22Rv1 (cell line): Measurements from ENCODE around the gene RDM1.

ENCODE experiments used
- H3K27ac ChIP-seq: fragments of 450-650 bp; 2 replicates; pipeline ENCODE4 v1.5.1; 2017
- ZFX ChIP-seq: fragments of 450-650 bp; IDR thresholded peaks from 2 replicates; pipeline ENCODE4 v1.6.1; 2017; ENCODE audit warnings: antibody characterized with exemption, borderline replicate concordance
- TF ChIP-seq, protein P1 (sequence below): fragments of 450-650 bp; IDR thresholded peaks from 2 replicates; pipeline ENCODE4 v1.5.1; 2017; ENCODE audit warnings: mild to moderate bottlenecking

Gene RDM1

DNA sequence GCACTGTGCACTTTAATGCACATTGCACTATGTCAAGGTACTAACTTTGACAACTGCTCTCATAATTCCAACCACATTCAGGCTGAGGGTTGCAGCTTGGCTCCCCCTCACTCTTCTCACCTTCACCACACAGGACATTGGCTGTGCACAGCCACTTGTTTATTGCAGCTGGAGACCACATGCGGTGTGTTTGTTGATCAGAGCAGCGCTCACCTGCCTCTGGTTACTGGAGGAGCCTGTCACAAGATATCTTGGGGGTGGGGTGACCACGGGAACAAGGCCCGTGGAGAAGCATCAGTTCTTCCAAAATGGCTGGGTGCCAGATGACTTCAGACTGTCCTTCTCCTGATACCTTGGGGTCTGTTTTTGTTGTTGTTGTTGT lies 39.8 kb downstream of the RDM1 start:
- no peak for TF ChIP-seq ZFX
- TF ChIP-seq, protein P1, sequence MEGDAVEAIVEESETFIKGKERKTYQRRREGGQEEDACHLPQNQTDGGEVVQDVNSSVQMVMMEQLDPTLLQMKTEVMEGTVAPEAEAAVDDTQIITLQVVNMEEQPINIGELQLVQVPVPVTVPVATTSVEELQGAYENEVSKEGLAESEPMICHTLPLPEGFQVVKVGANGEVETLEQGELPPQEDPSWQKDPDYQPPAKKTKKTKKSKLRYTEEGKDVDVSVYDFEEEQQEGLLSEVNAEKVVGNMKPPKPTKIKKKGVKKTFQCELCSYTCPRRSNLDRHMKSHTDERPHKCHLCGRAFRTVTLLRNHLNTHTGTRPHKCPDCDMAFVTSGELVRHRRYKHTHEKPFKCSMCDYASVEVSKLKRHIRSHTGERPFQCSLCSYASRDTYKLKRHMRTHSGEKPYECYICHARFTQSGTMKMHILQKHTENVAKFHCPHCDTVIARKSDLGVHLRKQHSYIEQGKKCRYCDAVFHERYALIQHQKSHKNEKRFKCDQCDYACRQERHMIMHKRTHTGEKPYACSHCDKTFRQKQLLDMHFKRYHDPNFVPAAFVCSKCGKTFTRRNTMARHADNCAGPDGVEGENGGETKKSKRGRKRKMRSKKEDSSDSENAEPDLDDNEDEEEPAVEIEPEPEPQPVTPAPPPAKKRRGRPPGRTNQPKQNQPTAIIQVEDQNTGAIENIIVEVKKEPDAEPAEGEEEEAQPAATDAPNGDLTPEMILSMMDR = no peak
- H3K27ac ChIP-seq = no peak overlapping the region

DNA sequence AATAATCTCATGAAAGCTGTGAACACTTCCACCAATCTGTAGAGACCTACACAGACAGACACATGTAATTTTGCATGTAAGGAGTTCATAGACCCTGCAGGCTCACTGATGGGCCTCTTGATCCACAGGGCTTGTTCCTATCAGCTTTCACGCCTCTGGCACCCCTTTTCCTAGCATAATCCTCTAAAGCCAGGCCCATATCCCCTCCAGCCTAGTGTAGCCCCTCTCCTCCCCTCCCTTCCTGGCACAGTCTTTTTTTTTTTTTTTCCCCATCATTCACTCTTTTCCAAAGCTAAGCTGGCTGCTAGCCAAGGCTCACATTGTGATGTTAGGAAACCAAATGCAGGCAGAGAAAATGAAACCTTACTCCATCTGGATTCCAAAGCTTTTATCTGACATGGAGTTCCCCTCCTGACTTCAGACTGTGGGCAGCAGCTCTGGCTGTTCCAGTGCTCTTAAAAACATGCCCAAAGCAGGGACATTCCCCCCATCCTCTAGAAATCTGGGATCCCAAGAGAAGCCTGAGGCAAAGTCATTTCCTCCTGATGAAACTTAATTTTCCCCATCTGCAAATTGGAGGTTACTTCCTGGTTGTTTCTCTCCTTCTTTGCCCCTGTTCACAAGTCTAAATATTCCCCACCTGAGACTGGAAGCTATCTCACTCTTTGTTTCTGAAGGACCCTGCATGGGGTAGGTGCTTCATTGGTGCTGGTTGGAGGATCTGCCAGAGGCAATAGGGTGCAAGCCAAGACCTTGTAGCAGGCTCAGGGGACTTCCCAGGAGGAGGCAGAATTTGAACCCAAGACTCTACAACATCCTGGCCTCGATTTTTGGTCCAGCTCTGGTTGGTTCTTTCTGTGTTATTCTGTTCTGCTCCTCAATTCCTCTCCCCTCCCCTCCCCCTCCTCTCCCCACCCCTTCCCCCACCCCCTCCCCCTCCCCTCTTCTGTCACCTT lies 40.5 kb downstream of the RDM1 start:
- no peak overlapping the region for H3K27ac ChIP-seq
- TF ChIP-seq ZFX = no peak
- TF ChIP-seq, protein P1 = no peak

DNA sequence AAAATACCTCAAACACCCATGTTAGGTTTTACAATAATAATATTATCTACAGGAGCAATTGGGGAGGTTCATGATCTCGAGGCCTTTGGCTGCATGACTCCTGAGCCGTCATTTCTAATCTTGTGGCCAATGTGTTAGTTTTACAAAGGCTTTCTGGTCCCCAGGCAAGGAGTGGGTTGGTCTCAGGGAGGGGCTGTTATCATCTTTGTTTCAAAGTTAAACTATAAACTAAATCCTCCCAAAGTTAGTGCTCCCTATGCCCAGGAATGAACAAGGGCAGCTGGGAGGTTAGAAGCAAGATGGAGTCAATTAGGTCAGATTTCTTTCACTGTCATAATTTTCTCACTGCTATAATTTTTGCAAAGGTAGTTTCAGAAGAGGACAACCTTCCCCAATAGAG lies 41.3 kb downstream of the RDM1 start:
- no peak overlapping the region for H3K27ac ChIP-seq
- TF ChIP-seq ZFX = no peak
- TF ChIP-seq, protein P1 = no peak

DNA sequence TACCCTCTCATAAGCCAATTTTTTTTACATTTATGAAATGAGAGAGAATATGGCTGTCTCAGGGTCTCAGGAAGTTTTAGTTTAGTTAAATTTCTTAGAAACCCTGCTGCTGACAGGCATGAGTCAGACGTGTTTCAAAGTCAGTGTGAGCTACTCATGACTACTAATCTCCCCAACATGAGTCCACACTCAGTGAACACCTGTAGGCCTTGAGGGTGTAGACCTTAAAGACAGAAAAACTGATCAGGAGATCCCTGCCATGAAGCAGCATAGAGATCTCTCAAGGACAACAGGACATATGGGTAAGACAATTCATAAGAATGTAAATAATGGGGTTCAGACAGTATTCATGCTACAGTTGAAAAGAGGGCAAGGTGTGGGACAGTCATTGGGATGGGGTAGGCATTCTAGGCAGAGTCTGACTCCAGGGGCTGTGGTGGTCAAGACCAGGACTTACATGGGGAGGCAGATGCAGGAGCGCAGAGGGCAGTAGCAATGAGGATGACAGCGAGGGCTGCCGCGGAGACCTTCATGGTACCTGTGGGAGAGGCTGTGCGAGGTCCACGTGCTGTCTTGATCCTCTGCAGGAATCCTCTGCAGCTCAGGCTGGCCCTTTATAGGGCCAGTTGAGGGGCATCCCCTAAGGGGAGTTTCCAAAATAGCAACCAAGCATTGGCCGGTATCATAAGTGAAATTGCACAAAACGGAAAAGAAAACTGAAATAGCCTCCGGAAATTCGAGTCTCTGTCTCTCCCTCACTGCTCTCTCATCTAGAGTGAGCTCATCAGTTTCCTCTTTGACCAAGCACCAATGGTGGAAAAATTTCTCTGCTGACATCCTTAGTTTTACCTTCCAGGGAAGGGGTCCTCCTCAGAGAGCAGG lies 50.6 kb downstream of the RDM1 start, which contains the start of gene CCL5:
Gene CCL5 (minus strand): TSS at position 588 of the 882 bp plus-strand sequence.
- H3K27ac ChIP-seq = no peak within 1 kb of the TSS

DNA sequence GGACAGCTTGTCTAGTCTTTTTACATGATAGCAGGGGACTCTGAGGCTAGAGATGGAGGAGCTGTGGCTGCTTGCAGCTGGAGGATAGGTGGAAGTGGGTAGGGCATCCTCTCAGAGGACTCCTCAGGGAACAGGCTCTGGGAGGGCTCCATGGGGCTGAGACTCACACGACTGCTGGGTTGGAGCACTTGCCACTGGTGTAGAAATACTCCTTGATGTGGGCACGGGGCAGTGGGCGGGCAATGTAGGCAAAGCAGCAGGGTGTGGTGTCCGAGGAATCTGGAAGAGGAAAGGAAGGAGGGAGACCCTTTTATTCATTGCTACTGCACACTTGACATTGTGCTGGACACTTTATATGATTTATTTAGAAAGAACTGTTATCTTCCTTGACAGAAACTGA lies 52.2 kb downstream of the RDM1 start:
- TF ChIP-seq ZFX = no peak
- TF ChIP-seq, protein P1 = no peak
- no peak overlapping the region for H3K27ac ChIP-seq

More for the DNA sequence above, 50.6 kb downstream of the RDM1 start, which contains the start of gene CCL5:
- TF ChIP-seq, protein P1 = no peak
- TF ChIP-seq ZFX = no peak

DNA sequence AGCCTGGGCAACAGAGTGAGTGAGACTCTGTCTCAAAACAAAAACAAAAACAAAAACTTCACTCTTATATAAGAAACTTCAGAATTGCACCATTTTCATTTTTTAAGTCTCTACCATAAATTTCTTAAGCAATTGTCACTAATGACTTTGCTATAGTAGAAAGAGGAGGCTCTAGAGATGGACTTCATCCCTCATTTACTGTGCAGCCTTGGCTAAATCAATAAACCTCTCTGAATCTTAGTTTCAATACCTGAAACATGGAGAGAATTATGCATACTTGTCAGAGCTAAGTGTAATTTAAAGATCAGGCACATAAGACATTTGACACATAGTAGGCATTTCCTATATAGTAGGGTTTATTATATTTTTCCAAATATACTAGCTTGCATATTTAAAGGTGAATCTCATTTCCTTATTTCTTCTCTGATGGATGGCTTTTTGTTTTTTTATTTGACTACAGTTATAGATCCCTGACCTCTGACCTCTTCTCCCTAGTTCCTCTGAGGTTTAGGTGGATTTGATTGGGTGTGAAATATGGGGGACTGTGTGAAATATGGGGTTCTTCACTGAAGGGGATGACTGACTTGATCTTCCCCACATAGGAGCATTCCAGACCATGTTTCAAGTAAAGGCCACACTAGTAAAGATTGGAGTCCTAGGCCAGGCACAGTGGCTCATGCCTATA lies 53.1 kb downstream of the RDM1 start:
- H3K27ac ChIP-seq = no peak overlapping the region
- TF ChIP-seq, protein P1 = no peak
- TF ChIP-seq ZFX = no peak
